CD4-positive, alpha-beta memory T cell (primary cell): ENCODE data around the gene VGLL1. TPM values are rescaled to one million over a fixed set of nuclear protein-coding genes. Genes with fewer than 3 reads are reported as not detected.

Experiments used
- CTCF ChIA-PET: fragments of 350-600 bp; sonication (Branson Sonifier 250); formaldehyde crosslinking; loops from one replicate; lab custom pipeline; 2021; ENCODE audit warnings: inconsistent platforms; ENCODE audit not compliant: partially characterized antibody; lab: Charles Lee
- POLR2A ChIA-PET: fragments of 350-600 bp; sonication (Branson Sonifier 250); formaldehyde crosslinking; loops from one replicate; lab custom pipeline; 2021; ENCODE audit not compliant: partially characterized antibody; lab: Charles Lee
- DNase-seq, 5 donors: peaks; one replicate each; pipeline versions ENCODE4 v3.0.0 to v3.0.0-alpha.2; 2020 to 2022; ENCODE audit warnings: mixed read lengths in 1 of 5
- H3K27ac ChIP-seq: one replicate; pipeline ENCODE4 v1.7.0; 2013; ENCODE audit warnings: low read depth, low read length
- H3K27me3 ChIP-seq: 2 replicates; pipeline ENCODE4 v1.7.0; 2013; ENCODE audit warnings: mild to moderate bottlenecking, low read length, moderate library complexity; ENCODE audit not compliant: insufficient read depth
- H3K36me3 ChIP-seq: 2 replicates; pipeline ENCODE4 v1.7.0; 2013; ENCODE audit warnings: mild to moderate bottlenecking, low read length, moderate library complexity; ENCODE audit not compliant: insufficient read depth
- H3K4me1 ChIP-seq: 2 replicates; pipeline ENCODE4 v1.7.0; 2013; ENCODE audit warnings: mild to moderate bottlenecking, low read length, moderate library complexity; ENCODE audit not compliant: insufficient read depth
- H3K4me3 ChIP-seq, 2 donors: one replicate each; pipeline ENCODE4 v1.7.0; 2013; ENCODE audit warnings: low read length in 2 of 2, mild to moderate bottlenecking in 1 of 2
- H3K9me3 ChIP-seq, 2 donors: one replicate each; pipeline ENCODE4 v1.7.0; 2013; ENCODE audit warnings: low read length in 2 of 2, control low read depth in 1 of 2; ENCODE audit not compliant: control insufficient read depth in 1 of 2
- H3K27ac Mint-ChIP-seq, 7 donors: one replicate each; pipeline ENCODE4 v1.8.0; 2020 to 2021; ENCODE audit warnings: mixed read lengths in 7 of 7, mild to moderate bottlenecking in 6 of 7, inconsistent platforms in 3 of 7, moderate library complexity in 3 of 7
- H3K27me3 Mint-ChIP-seq, 2 donors: one replicate each; pipeline ENCODE4 v1.8.0; 2020 to 2021; ENCODE audit warnings: mixed read lengths in 2 of 2
- H3K36me3 Mint-ChIP-seq, 2 donors: one replicate each; pipeline ENCODE4 v1.8.0; 2020 to 2021; ENCODE audit warnings: mixed read lengths in 2 of 2, inconsistent platforms in 1 of 2, mild to moderate bottlenecking in 1 of 2
- H3K4me1 Mint-ChIP-seq, 4 donors: one replicate each; pipeline ENCODE4 v1.8.0; 2020 to 2021; ENCODE audit warnings: mixed read lengths in 4 of 4, mild to moderate bottlenecking in 1 of 4
- H3K4me3 Mint-ChIP-seq, 8 donors: one replicate each; pipeline ENCODE4 v1.8.0; 2020 to 2021; ENCODE audit warnings: mixed read lengths in 8 of 8, mild to moderate bottlenecking in 7 of 8, moderate library complexity in 6 of 8, inconsistent platforms in 3 of 8
- H3K9me3 Mint-ChIP-seq, 8 donors: one replicate each; pipeline ENCODE4 v1.8.0; 2020 to 2021; ENCODE audit warnings: mixed read lengths in 8 of 8, mild to moderate bottlenecking in 5 of 8, inconsistent platforms in 3 of 8, moderate library complexity in 1 of 8
- intact Hi-C: fragments of 100-400 bp; cut with micrococcal nuclease; formaldehyde crosslinking; loops from one replicate; pipeline ENCODE4 v1.15.1; 2023
- polyA plus RNA-seq, 2 donors: library from polyadenylated mRNA; unstranded; fragments of 300-500 nt; fragmentation: Illumina TruSeq; gene quantifications; one replicate each; pipeline ENCODE4 v1.2.3, GENCODE V29; 2021
- total RNA-seq, 2 experiments: library from RNA; stranded (reverse); gene quantifications; one replicate each; pipeline ENCODE4 v1.2.3, GENCODE V29; 2021

Gene VGLL1
- total and polyA plus RNA-seq, 4 experiments from 2014 or later: not detected

DNA sequence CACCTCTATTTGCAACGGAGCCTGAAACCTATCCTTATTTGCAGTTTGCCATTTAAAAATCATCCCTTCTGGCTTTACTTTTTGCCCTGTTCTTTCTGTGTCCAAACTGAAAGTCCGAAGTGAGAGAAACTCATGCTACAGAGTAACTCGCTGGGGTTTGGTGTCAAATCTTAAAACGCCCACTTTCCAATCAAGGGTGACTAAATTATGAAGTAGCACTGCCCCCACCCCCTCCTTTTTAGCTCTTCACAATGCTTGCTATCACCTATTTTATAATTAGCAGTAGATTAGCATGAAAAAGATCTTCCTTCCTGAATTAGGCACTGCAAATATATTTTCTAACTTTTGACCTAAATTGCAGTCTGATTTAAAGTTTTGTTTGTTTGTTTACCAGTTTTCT, 52.5 kb downstream of the VGLL1 start:
- ChIA-PET POLR2A (interaction anchor here (0.7 to 4.2 kb wide), 10 partner anchors 8 to 296 kb away, joined by 3 to 31 read pairs (median 7); partner anchors contain the start of gene RBMX), CTCF (interaction anchor here (0.8 to 4.4 kb wide), 3 partner anchors 14 to 110 kb away, joined by 3 to 27 read pairs (median 5); no protein-coding TSS in a partner anchor)
- no peaks in the 10 kb centered on the region for H3K27me3 ChIP-seq
- H3K27ac ChIP-seq: peak overlapping the region; percentile 71
- no peaks in the 10 kb centered on the region for H3K36me3 ChIP-seq
- Mint-ChIP-seq H3K4me1 (peaks cover 37 to 56% (median 47%) of the 10 kb centered on the region in 4 donors), H3K9me3 (no peaks in the 10 kb centered on the region), H3K36me3 (no peaks in the 10 kb centered on the region), H3K4me3 (peak overlapping the region in 6 of 8 donors; percentile 5 to 84 (median 56)), H3K27ac (peak overlapping the region; percentile 64 to 97 (median 94)), H3K27me3 (no peaks in the 10 kb centered on the region)
- intact Hi-C loops: no loop called here
- no peak overlapping the region for H3K4me3 ChIP-seq
- H3K4me1 ChIP-seq: peaks cover 59% of the 10 kb centered on the region
- no peaks in the 10 kb centered on the region for H3K9me3 ChIP-seq
- no peak for DNase-seq

GRCh38 chrX:136585262-136585661, 53.2 kb downstream of the VGLL1 start:
- no peak for DNase-seq
- peaks cover 66% of the 10 kb centered on the region for H3K4me1 ChIP-seq
- H3K27ac Mint-ChIP-seq: peak overlapping the region; percentile 90 to 97 (median 94)
- peak overlapping the region in 1 of 2 donors; percentile 17 for H3K4me3 ChIP-seq
- POLR2A ChIA-PET: interaction anchor here (0.7 to 4.2 kb wide), 15 partner anchors 8 to 295 kb away, joined by 3 to 31 read pairs (median 7); partner anchors contain the start of gene RBMX
- H3K36me3 ChIP-seq: no peaks in the 10 kb centered on the region
- H3K4me3 Mint-ChIP-seq: peak overlapping the region; percentile 38 to 84 (median 63)
- peaks cover 40 to 63% (median 52%) of the 10 kb centered on the region in 4 donors for H3K4me1 Mint-ChIP-seq
- CTCF ChIA-PET: interaction anchor here (2.0 to 4.4 kb wide), 3 partner anchors 8 to 23 kb away, joined by 5 to 27 read pairs (median 16); no protein-coding TSS in a partner anchor
- H3K27me3 Mint-ChIP-seq: no peaks in the 10 kb centered on the region
- intact Hi-C loops: no loop called here
- no peaks in the 10 kb centered on the region for H3K9me3 ChIP-seq
- H3K36me3 Mint-ChIP-seq: no peaks in the 10 kb centered on the region
- H3K27me3 ChIP-seq: no peaks in the 10 kb centered on the region
- no peaks in the 10 kb centered on the region for H3K9me3 Mint-ChIP-seq
- H3K27ac ChIP-seq: peak overlapping the region; percentile 71

- Mint-ChIP-seq H3K9me3 (no peaks in the 10 kb centered on the region), H3K36me3 (no peaks in the 10 kb centered on the region), H3K27me3 (no peaks in the 10 kb centered on the region), H3K4me3 (peak overlapping the region in 7 of 8 donors; percentile 3 to 84 (median 73)), H3K27ac (peak overlapping the region; percentile 90 to 97 (median 94)), H3K4me1 (peaks cover 40 to 64% (median 53%) of the 10 kb centered on the region in 4 donors)
- no peak overlapping the region for H3K4me3 ChIP-seq
- H3K4me1 ChIP-seq: peaks cover 69% of the 10 kb centered on the region
- peak overlapping the region; percentile 71 for H3K27ac ChIP-seq
- H3K27me3 ChIP-seq: no peaks in the 10 kb centered on the region
- intact Hi-C loops: loop anchor here (1.0 kb wide), 1 partner anchor 9 kb away; no protein-coding TSS in a partner anchor
- H3K36me3 ChIP-seq: no peaks in the 10 kb centered on the region
- ChIA-PET POLR2A (interaction anchor here (0.7 to 4.2 kb wide), 24 partner anchors 9 to 294 kb away, joined by 3 to 31 read pairs (median 6); partner anchors contain the start of genes HTATSF1 and RBMX), CTCF (interaction anchor here (2.0 to 4.4 kb wide), 3 partner anchors 9 to 23 kb away, joined by 5 to 27 read pairs (median 16); no protein-coding TSS in a partner anchor)
- no peaks in the 10 kb centered on the region for H3K9me3 ChIP-seq
- DNase-seq: no peak
Measured at GRCh38 chrX:136585960-136586359, 53.9 kb downstream of the VGLL1 start.

DNA sequence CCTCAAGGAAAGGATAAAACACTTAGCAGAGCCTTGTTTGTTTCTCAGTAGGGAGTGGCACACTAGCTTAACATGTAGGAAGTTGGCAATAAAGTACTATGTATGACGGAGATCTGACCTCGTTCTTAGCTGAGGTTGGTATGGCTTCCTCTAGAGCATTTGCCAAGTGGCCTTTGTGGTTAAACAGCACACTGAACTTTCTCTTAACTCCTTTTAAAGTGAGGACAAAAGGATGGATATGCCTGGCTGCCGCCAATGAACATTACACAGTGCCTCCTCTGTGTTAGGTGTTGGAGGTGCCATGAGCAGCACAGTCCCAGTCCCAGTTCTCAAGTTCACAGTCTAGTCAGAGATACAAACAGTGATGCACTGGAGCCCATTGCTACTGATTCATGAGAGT, 54.4 kb downstream of the VGLL1 start:
- H3K4me1 Mint-ChIP-seq: peaks cover 40 to 64% (median 53%) of the 10 kb centered on the region in 4 donors
- no peaks in the 10 kb centered on the region for H3K9me3 Mint-ChIP-seq
- Histone ChIP-seq H3K4me1 (peaks cover 69% of the 10 kb centered on the region), H3K27me3 (no peaks in the 10 kb centered on the region), H3K36me3 (no peaks in the 10 kb centered on the region), H3K27ac (peak overlapping the region; percentile 71), H3K4me3 (no peak overlapping the region), H3K9me3 (no peaks in the 10 kb centered on the region)
- H3K4me3 Mint-ChIP-seq: peak overlapping the region in 7 of 8 donors; percentile 62 to 84 (median 73)
- H3K27ac Mint-ChIP-seq: peak overlapping the region; percentile 90 to 97 (median 94)
- ChIA-PET CTCF (interaction anchor here (2.0 to 4.4 kb wide), 3 partner anchors 9 to 22 kb away, joined by 5 to 27 read pairs (median 16); no protein-coding TSS in a partner anchor), POLR2A (interaction anchor here (0.7 to 4.2 kb wide), 24 partner anchors 9 to 294 kb away, joined by 3 to 31 read pairs (median 6); partner anchors contain the start of genes HTATSF1 and RBMX)
- no peaks in the 10 kb centered on the region for H3K36me3 Mint-ChIP-seq
- H3K27me3 Mint-ChIP-seq: no peaks in the 10 kb centered on the region
- intact Hi-C loops: loop anchor here (1.0 kb wide), 1 partner anchor 9 kb away; no protein-coding TSS in a partner anchor
- DNase-seq: peak; percentile 73 to 83 (median 78)

GRCh38 chrX:136587532-136587931, 55.5 kb downstream of the VGLL1 start:
- H3K9me3 ChIP-seq: no peaks in the 10 kb centered on the region
- H3K4me3 ChIP-seq: no peak overlapping the region
- Mint-ChIP-seq H3K36me3 (no peaks in the 10 kb centered on the region), H3K4me3 (peak overlapping the region in 7 of 8 donors; percentile 9 to 86 (median 40)), H3K9me3 (no peaks in the 10 kb centered on the region), H3K27me3 (no peaks in the 10 kb centered on the region), H3K4me1 (peaks cover 40 to 70% (median 53%) of the 10 kb centered on the region in 4 donors), H3K27ac (peak overlapping the region; percentile 90 to 97 (median 94))
- CTCF ChIA-PET: interaction anchor here (2.4 to 4.4 kb wide), 2 partner anchors 10 to 21 kb away, joined by 16 to 27 read pairs; no protein-coding TSS in a partner anchor
- H3K4me1 ChIP-seq: peaks cover 69% of the 10 kb centered on the region
- DNase-seq: no peak
- peak overlapping the region; percentile 71 for H3K27ac ChIP-seq
- H3K36me3 ChIP-seq: no peaks in the 10 kb centered on the region
- POLR2A ChIA-PET: interaction anchor here (1.1 to 4.2 kb wide), 9 partner anchors 11 to 293 kb away, joined by 4 to 31 read pairs (median 11); partner anchors contain the start of gene RBMX
- no peaks in the 10 kb centered on the region for H3K27me3 ChIP-seq
- intact Hi-C loops: no loop called here

GRCh38 chrX:136588036-136588435, 56.0 kb downstream of the VGLL1 start:
- Mint-ChIP-seq H3K36me3 (no peaks in the 10 kb centered on the region), H3K4me3 (peak overlapping the region in 7 of 8 donors; percentile 24 to 86 (median 49)), H3K27ac (peak overlapping the region; percentile 89 to 97 (median 93)), H3K4me1 (peaks cover 40 to 70% (median 53%) of the 10 kb centered on the region in 4 donors), H3K27me3 (no peaks in the 10 kb centered on the region), H3K9me3 (no peaks in the 10 kb centered on the region)
- H3K9me3 ChIP-seq: no peaks in the 10 kb centered on the region
- no peak overlapping the region for H3K4me3 ChIP-seq
- CTCF ChIA-PET: interaction anchor here (0.9 to 2.5 kb wide), 5 partner anchors 10 to 20 kb away, joined by 3 to 10 read pairs (median 4); no protein-coding TSS in a partner anchor
- DNase-seq: peak in 4 of 5 donors; percentile 26 to 54 (median 38)
- POLR2A ChIA-PET: interaction anchor here (0.8 to 4.2 kb wide), 6 partner anchors 10 to 65 kb away, joined by 3 to 31 read pairs (median 5); no protein-coding TSS in a partner anchor
- peaks cover 69% of the 10 kb centered on the region for H3K4me1 ChIP-seq
- H3K27ac ChIP-seq: peak overlapping the region; percentile 71
- no peaks in the 10 kb centered on the region for H3K36me3 ChIP-seq
- intact Hi-C loops: no loop called here
- no peaks in the 10 kb centered on the region for H3K27me3 ChIP-seq
